DMS 273 treated with DMSO at 0.1 percent for 48 hours (cell line): Measurements from ENCODE around the gene MMP10.

Source experiments
- DNase-seq: peaks from one replicate; lab custom pipeline; 2025; lab: John Stamatoyannopoulos, UW

The MMP10 gene

DNA sequence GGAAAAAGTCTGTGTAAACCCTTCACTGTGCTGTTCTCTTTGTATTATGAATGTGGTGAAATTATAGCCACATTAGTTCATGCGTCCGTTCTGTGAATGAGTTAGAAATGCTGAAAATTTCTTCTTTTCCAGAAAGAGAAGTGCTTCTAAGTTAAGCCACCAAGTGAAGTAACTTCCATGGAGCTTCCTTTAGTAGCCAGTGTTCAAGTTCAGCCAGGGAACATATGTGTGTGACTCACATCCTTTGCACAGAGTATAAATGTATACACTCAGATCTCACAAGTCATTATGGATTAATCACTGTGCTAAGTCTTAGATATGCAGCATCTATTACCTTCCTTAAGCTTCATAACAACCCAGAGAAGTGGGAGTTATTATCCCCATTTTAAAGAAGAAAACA lies 52.5 kb downstream of the MMP10 start:
- no peak for DNase-seq

GRCh38 chr11:102724904-102725500 lies 55.4 kb downstream of the MMP10 start, which contains the start of gene MMP8:
MMP8 (minus strand) TSS chr11:102724954; CDS start chr11:102724855, 99 bp downstream.
- DNase-seq = no peak

DNA sequence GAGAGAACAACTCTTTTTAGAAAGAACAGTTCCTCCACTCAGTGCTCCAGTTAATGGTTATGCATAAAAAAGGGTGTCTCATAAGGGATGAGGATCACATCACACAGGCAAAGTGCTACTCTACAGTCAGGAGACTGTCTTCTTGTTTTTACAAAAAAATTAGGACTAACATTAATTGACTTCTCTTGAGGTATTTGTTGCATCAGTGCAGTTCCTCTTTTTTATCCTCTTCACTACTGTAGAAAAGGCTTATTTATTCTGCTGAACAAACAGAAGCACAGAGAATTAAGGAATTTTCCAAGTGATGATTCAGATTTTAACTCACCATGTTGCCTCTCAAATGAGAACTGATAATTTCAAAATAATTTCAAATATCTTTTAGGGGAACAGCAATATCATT lies 57.6 kb downstream of the MMP10 start:
- DNase-seq = no peak
